ENCODE measurements around the gene TAF3.

The TAF3 gene

GRCh38 chr10:7829289-7829834, 11.1 kb downstream of the TAF3 start:
- Histone ChIP-seq H3K36me3 (ENCODE audit: control insufficient read depth in 2 of 2, insufficient read depth in 1 of 2, low read length in 2 of 2) (peaks cover 15 to 17% of the 10 kb centered on the region in 2 experiments), H3K4me1 (ENCODE audit: control insufficient read depth, insufficient read depth, low read length) (peaks cover 2% of the 10 kb centered on the region; the same call in 1 of the 2 replicates), H3K27ac (ENCODE audit: extremely low read depth, low read depth, low read length) (no peak overlapping the region), H3K9me3 (ENCODE audit: control insufficient read depth, insufficient read depth, low read depth, low read length) (no peaks in the 10 kb centered on the region), H3K4me3 (ENCODE audit: low read depth, low read length) (no peak overlapping the region)
- ChIA-PET POLR2A (no interaction called here), CTCF (interaction anchor here (1.3 kb wide), 1 partner anchor 10 kb away, joined by 4 read pairs; the partner anchor contains the start of gene TAF3)
- peak; percentile 61; the same call in 1 of the 2 replicates for TF ChIP-seq ATF2 (tag by site-specific recombination; IDR thresholded peaks at IDR 0.05; ENCODE audit: low read depth)
- TF ChIP-seq ZNF26 (tag by site-specific recombination; IDR thresholded peaks at IDR 0.05) = no peak

- peaks cover 2% of the 10 kb centered on the region; the same call in 1 of the 2 replicates for H3K4me1 ChIP-seq (ENCODE audit: control insufficient read depth, insufficient read depth, low read length)
- ChIA-PET CTCF (interaction anchor here (0.6 to 0.7 kb wide), 2 partner anchors 528 to 618 kb away, joined by 3 to 4 read pairs; no protein-coding TSS in a partner anchor), POLR2A (no interaction called here)
- H3K27ac ChIP-seq (ENCODE audit: extremely low read depth, low read depth, low read length) = no peak overlapping the region
- H3K9me3 ChIP-seq (ENCODE audit: control insufficient read depth, insufficient read depth, low read depth, low read length) = no peaks in the 10 kb centered on the region
- H3K4me3 ChIP-seq (ENCODE audit: low read depth, low read length) = no peak overlapping the region
- no peaks in the 10 kb centered on the region; a peak in 1 of 3 replicates for H3K36me3 ChIP-seq (ENCODE audit: control insufficient read depth in 2 of 2, insufficient read depth in 1 of 2, low read length in 2 of 2)
- TF ChIP-seq YY2 (tag by site-specific recombination; IDR thresholded peaks at IDR 0.05) (no peak), SP7 (tag by site-specific recombination; IDR thresholded peaks at IDR 0.05) (no peak), ZNF423 (tag by site-specific recombination; IDR thresholded peaks at IDR 0.05) (no peak), KLF10 (tag by site-specific recombination; IDR thresholded peaks at IDR 0.05) (no peak), ZNF274 (IDR thresholded peaks at IDR 0.05; ENCODE audit: low read length) (no peak), ZNF274 (tag by site-specific recombination; IDR thresholded peaks at IDR 0.05; ENCODE audit: borderline replicate concordance) (no peak), INSM2 (tag by site-specific recombination; IDR thresholded peaks at IDR 0.05) (no peak), ZSCAN18 (tag by site-specific recombination; IDR thresholded peaks at IDR 0.05) (no peak), ZBTB8A (tag by site-specific recombination; IDR thresholded peaks at IDR 0.05) (no peak), ZNF449 (tag by site-specific recombination; IDR thresholded peaks at IDR 0.05) (no peak), PRDM6 (tag by site-specific recombination; IDR thresholded peaks at IDR 0.05) (no peak), MZF1 (tag by site-specific recombination; IDR thresholded peaks at IDR 0.05; ENCODE audit: borderline replicate concordance) (no peak), SP2 (tag by site-specific recombination; IDR thresholded peaks at IDR 0.05) (no peak), ZNF394 (tag by site-specific recombination; IDR thresholded peaks at IDR 0.05; ENCODE audit: borderline replicate concordance) (no peak)
Measured at GRCh38 chr10:7832060-7832459, 13.8 kb downstream of the TAF3 start.

All from HEK293 (cell line).